Naive thymus-derived CD8-positive, alpha-beta T cell (primary cell): Measurements from ENCODE around the gene RRP8. TPM values are rescaled to one million over a fixed set of nuclear protein-coding genes. Genes with fewer than 3 reads are reported as not detected.
A peak's percentile ranks its signal among the peaks of the same experiment; 100 is the strongest.

Source experiments
- ATAC-seq, 2 donors: fragments of 150-1000 bp; cut with Tn5 transposase in 1 of 2; sonication (Bioruptor Pico), chemical (Tn5 transposase) in 1 of 2; 1 replicate in 1 of 2; 2 replicates in 1 of 2; pipeline ENCODE4 v1.10.0; 2021; ENCODE audit warnings: mild to moderate bottlenecking in 2 of 2, moderate library complexity in 2 of 2
- POLR2A ChIA-PET: fragments of 350-600 bp; sonication (Branson Sonifier 250); formaldehyde crosslinking; loops from one replicate; lab custom pipeline; 2021; ENCODE audit warnings: antibody characterized with exemption; lab: Charles Lee
- DNase-seq, 10 donors: peaks; one replicate each; pipeline versions ENCODE4 v3.0.0 to v3.0.0-alpha.2; 2020 to 2022
- H3K27ac Mint-ChIP-seq, 10 donors: one replicate each; pipeline ENCODE4 v1.8.0; 2020 to 2022; ENCODE audit warnings: mild to moderate bottlenecking in 10 of 10, mixed read lengths in 10 of 10, moderate library complexity in 4 of 10, inconsistent platforms in 1 of 10
- H3K27me3 Mint-ChIP-seq, 5 donors: one replicate each; pipeline ENCODE4 v1.8.0; 2021 to 2022; ENCODE audit warnings: mixed read lengths in 5 of 5
- H3K36me3 Mint-ChIP-seq, 3 donors: one replicate each; pipeline ENCODE4 v1.8.0; 2020 to 2022; ENCODE audit warnings: mixed read lengths in 3 of 3, mild to moderate bottlenecking in 2 of 3, inconsistent platforms in 1 of 3
- H3K4me1 Mint-ChIP-seq, 4 donors: one replicate each; pipeline ENCODE4 v1.8.0; 2021 to 2022; ENCODE audit warnings: mixed read lengths in 4 of 4
- H3K4me3 Mint-ChIP-seq, 10 donors: one replicate each; pipeline ENCODE4 v1.8.0; 2020 to 2022; ENCODE audit warnings: mild to moderate bottlenecking in 10 of 10, mixed read lengths in 10 of 10, moderate library complexity in 6 of 10, inconsistent platforms in 1 of 10
- H3K9me3 Mint-ChIP-seq, 9 donors: one replicate each; pipeline ENCODE4 v1.8.0; 2020 to 2022; ENCODE audit warnings: mixed read lengths in 9 of 9, mild to moderate bottlenecking in 3 of 9, inconsistent platforms in 1 of 9, moderate library complexity in 1 of 9
- polyA plus RNA-seq, 3 donors: library from polyadenylated mRNA; unstranded; fragments of 300-500 nt; fragmentation: Illumina TruSeq; gene quantifications; one replicate each; pipeline ENCODE4 v1.2.3, GENCODE V29; 2021
- total RNA-seq, 8 experiments: library from RNA in 2 of 8; stranded (reverse) in 2 of 8; gene quantifications; one replicate each; pipeline ENCODE4 v1.2.3 and lab custom pipeline; 2021 to 2026

RRP8 gene
- total and polyA plus RNA-seq, 5 experiments from 2014 or later: 17.8 to 35.7 (median 25.9) TPM

DNA sequence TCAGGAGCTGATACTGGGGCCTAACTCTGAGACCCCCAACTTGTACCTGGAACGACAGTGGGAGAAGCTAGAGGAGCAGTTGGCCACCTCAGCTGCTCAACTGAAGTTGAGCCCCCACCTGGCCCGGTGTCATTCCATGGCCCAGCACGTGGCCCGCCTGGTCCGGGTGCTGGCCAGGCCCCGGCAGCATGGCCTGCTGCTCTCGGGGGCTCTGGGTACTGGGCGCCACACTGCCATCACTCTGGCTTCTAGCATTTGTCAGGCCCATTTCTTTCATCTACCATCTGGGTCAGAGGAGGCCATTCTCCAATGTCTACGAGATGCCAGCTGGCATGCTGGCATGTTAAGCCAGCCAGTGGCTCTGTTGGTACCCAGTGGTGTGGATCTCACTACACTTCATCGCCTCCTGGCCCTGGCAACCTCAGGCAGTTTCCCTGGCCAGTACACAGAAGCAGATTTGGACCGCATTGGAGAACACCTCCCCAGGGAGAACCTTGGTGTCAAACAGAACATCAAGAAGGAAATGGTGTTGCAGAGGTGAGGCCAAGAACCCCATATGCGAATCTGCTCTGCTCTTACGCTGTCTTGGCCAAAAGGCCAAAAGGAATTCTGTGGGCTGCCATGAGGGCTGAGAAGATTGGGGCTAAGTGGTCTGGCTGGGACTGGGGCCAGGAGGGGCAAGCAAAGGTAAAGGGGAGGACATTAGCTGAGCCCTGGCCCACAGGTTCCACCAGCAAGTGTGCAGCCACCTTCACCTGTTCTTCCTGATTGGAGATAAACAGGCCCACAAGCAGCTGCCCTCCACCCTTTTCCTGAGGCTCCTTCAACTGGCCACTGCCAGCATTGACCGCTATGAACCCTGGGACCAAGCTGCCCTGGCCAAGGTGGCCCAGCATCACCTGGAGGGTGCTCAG, 45.4 kb downstream of the RRP8 start:
- Mint-ChIP-seq H3K4me1 (peaks cover 0 to 4% (median 1%) of the 10 kb centered on the region in 4 donors), H3K9me3 (no peaks in the 10 kb centered on the region), H3K27ac (no peak overlapping the region), H3K27me3 (no peaks in the 10 kb centered on the region), H3K4me3 (no peak overlapping the region), H3K36me3 (peaks cover 11 to 36% (median 11%) of the 10 kb centered on the region in 3 donors)
- DNase-seq (peak in 1 of 10 donors; percentile 7), ATAC-seq (no peak)
- POLR2A ChIA-PET: no interaction called here

DNA sequence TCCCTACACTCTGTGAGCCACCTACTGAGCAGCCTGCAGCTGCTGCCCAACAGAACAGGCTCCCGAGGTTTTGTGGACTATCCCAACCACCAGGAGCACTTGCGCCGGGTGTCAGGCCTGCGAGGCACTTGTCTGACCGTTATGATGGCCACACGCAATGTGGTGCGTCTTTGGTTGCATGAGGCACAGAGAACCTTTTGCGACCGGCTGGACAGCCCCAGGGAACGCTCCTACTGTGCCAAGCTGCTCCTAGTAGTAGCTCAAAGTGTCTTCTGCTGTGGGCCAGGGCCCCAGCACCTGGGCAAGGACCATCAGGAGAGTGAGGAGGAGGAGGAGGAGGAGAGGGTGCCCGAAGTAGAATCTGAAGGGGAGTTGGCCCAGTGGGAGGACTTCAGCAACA, 46.4 kb downstream of the RRP8 start:
- no peak overlapping the region for H3K4me3 Mint-ChIP-seq
- H3K4me1 Mint-ChIP-seq: peaks cover 0 to 4% (median 1%) of the 10 kb centered on the region in 4 donors
- POLR2A ChIA-PET: no interaction called here
- no peaks in the 10 kb centered on the region for H3K27me3 Mint-ChIP-seq
- H3K27ac Mint-ChIP-seq: peak overlapping the region in 1 of 10 donors; percentile 43
- ATAC-seq: no peak
- H3K9me3 Mint-ChIP-seq: no peaks in the 10 kb centered on the region
- DNase-seq: peak in 1 of 10 donors; percentile 13
- H3K36me3 Mint-ChIP-seq: peaks cover 6 to 29% (median 9%) of the 10 kb centered on the region in 3 donors

DNA sequence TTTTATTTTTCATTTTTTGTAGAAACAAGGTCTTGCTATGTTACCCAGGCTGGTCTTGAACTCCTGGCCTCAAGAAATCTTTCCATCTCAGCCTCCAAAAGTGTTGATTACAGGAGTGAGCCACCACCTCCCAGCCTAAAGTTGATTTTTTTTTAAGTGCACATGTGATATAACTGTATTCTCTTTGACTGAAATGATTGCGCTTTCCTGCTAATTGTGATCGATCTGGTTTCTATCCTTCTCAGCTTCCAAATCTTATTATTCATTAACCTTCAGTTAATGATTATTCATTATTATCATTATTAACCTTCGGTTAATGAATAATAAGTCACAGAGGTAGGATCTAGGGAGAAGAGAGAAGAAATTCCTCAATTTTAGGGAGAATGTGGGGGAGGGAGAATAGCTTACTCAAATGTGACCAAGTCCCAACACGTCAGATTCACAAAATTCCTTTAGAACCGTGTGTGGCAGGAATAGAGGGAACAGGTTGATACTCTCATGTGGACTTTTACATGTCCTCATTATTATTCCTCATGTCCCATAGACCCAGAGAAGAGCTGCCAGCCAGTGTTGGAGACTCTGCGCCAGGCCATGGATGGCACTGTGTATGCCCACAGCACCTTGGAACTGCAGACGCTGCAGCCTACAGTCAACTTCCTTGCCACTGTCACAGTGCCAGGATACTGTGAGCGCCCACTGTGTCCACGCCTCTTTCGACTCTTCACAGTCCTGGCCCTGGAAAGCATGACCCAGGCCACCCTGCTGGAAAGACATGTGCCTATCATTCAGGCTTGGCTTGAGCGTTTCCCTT, 47.1 kb downstream of the RRP8 start:
- POLR2A ChIA-PET: no interaction called here
- DNase-seq: no peak
- peak overlapping the region in 1 of 10 donors; percentile 52 for H3K27ac Mint-ChIP-seq

DNA sequence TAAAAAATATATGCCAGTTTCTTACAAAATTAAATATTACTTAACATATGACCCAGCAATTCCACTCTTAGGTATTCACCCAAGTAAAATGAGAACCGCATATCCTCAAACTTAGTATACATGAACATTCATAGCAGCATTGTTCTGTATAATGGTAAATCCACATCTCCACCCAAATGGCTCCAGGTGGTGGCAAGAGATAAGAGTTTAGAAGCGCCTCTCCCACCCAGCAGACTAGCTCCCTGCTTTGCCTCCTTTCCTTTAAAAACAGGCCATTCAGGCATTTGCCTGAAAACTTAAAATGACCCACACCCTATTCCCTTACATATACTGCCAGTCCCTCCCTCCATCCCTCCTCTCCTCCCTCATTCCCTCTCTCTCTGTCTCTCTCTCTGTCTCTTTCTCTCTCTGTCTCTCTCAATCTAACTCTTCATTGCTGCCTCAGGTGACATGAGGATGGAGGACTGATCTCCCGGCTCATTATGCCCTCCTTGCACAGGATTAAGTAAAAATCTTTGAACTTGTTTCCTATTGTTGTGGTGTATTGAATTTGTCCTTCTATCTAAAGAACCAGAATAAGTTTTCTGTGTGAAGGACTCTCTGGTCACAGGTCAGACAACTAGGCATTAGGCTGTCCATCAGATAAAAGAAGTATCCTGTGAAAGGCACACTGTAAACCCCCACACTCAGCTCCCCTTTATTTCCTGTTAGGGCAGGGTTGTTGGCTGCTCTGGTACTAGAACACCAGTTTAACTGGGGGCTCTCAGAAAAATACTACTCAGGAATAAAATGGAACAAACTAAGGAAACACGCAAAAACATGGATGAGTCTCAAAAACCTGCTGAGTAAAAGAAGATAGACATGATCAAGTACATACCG, 48.3 kb downstream of the RRP8 start:
- peak overlapping the region in 3 of 10 donors; percentile 25 to 72 (median 64) for H3K27ac Mint-ChIP-seq
- POLR2A ChIA-PET: no interaction called here
- H3K9me3 Mint-ChIP-seq: no peaks in the 10 kb centered on the region
- H3K4me3 Mint-ChIP-seq: no peak overlapping the region
- DNase-seq (no peak), ATAC-seq (no peak)
- H3K27me3 Mint-ChIP-seq: no peaks in the 10 kb centered on the region
- peaks cover 0 to 4% (median 1%) of the 10 kb centered on the region in 4 donors for H3K4me1 Mint-ChIP-seq
- peaks cover 0 to 13% (median 9%) of the 10 kb centered on the region in 3 donors for H3K36me3 Mint-ChIP-seq

More for the DNA sequence above, 47.1 kb downstream of the RRP8 start:
- H3K4me3 Mint-ChIP-seq: no peak overlapping the region
- no peaks in the 10 kb centered on the region for H3K9me3 Mint-ChIP-seq
- no peak for ATAC-seq
- H3K27me3 Mint-ChIP-seq: no peaks in the 10 kb centered on the region
- peaks cover 0 to 4% (median 1%) of the 10 kb centered on the region in 4 donors for H3K4me1 Mint-ChIP-seq
- H3K36me3 Mint-ChIP-seq: peaks cover under 1 to 24% (median 9%) of the 10 kb centered on the region in 3 donors

DNA sequence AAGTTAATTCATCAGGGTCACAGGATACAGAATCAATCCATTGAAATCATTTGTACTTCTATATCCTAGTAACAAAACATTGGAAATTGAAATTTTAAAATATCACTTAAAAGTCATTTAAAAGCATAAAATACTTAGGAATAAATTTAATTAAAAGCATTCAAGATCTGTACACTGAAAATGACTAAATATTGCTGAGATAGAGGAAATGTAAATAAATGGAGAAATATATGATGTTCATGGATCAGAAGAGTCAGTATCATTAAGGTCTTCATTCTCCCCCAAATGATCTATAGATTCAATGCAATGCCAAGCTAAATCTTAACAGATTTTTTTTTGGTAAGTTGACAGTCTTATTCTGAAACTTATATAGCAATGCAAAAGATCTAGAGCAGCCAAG, 49.8 kb downstream of the RRP8 start:
- H3K36me3 Mint-ChIP-seq: peaks cover 0 to 5% (median 4%) of the 10 kb centered on the region in 3 donors
- peaks cover 0 to 4% (median 1%) of the 10 kb centered on the region in 4 donors for H3K4me1 Mint-ChIP-seq
- DNase-seq: no peak
- H3K27ac Mint-ChIP-seq: no peak overlapping the region
- no peaks in the 10 kb centered on the region for H3K27me3 Mint-ChIP-seq
- no peak for ATAC-seq
- POLR2A ChIA-PET: no interaction called here
- no peak overlapping the region for H3K4me3 Mint-ChIP-seq
- H3K9me3 Mint-ChIP-seq: no peaks in the 10 kb centered on the region

DNA sequence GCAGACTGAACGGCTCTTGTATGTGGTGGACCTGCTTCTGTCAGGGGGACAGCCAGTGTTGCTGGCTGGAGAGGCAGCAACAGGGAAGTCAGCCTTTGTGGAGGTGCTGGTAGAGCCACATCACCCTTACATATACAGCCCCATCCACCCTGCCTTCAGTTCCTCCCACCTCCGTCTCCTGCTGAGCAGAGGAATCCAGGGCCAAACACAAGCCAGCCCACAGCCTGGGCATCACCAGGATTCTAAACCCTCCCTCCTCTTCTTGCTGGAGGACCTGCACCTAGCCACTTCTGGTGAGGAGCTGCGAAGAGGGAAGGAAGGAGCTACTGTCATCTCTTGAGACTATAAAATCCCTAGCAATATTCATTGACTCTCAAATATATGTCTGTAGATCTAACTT, 54.8 kb downstream of the RRP8 start:
- no peaks in the 10 kb centered on the region for H3K9me3 Mint-ChIP-seq
- peaks cover 0 to 24% (median 8%) of the 10 kb centered on the region in 3 donors for H3K36me3 Mint-ChIP-seq
- DNase-seq: no peak
- peak overlapping the region in 1 of 10 donors; percentile 41 for H3K27ac Mint-ChIP-seq
- no peak overlapping the region for H3K4me3 Mint-ChIP-seq
- no peaks in the 10 kb centered on the region for H3K4me1 Mint-ChIP-seq
- no peaks in the 10 kb centered on the region for H3K27me3 Mint-ChIP-seq
- POLR2A ChIA-PET: no interaction called here
- ATAC-seq: no peak

DNA sequence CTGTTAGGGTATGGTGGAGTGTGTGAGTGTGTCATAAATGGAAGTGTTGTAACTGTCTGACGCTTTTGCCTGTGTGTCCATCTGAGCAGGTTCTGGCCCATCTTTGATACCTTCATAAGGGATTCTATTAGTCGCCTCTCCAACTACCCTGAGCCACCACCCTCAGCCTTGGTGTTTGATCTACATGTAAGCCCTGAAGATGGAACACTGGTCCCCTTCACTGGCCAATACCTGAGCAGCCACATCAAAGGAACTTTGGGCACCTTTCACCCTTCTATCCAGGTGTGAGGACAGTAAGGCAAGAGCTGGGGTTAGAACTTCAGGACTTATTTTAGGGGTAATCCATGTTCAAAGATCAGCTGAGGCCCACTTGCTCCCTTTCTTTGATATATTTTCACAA, 55.3 kb downstream of the RRP8 start:
- ATAC-seq (no peak), DNase-seq (no peak)
- no peaks in the 10 kb centered on the region for H3K9me3 Mint-ChIP-seq
- POLR2A ChIA-PET: no interaction called here
- peaks cover 0 to 25% (median 8%) of the 10 kb centered on the region in 3 donors for H3K36me3 Mint-ChIP-seq
- peak overlapping the region in 2 of 10 donors; percentile 41 to 56 for H3K27ac Mint-ChIP-seq
- no peaks in the 10 kb centered on the region for H3K27me3 Mint-ChIP-seq
- peaks cover 0 to under 1% (median under 1%) of the 10 kb centered on the region in 4 donors for H3K4me1 Mint-ChIP-seq
- no peak overlapping the region for H3K4me3 Mint-ChIP-seq

DNA sequence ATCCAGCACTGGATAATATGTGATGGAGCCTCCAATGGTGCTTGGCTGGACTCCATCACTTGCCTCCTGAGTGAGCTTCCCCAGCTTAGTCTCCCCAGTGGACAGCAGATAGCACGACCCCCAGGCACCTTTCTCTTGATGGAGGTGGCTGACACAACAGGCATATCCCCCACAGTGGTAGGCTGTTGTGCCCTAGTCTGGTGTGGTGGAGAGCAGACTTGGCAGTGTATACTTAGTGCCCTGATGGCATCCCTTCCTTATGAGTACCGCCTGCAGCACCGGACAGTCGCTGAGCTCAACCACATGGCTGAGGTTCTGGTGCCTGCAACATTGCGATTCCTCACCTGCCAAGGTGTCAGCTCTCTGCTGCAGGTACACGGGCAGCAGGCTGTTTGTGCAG, 56.2 kb downstream of the RRP8 start:
- peak overlapping the region in 1 of 10 donors; percentile 40 for H3K27ac Mint-ChIP-seq
- peaks cover 0 to 9% (median 3%) of the 10 kb centered on the region in 4 donors for H3K4me1 Mint-ChIP-seq
- no peaks in the 10 kb centered on the region for H3K27me3 Mint-ChIP-seq
- no peaks in the 10 kb centered on the region for H3K9me3 Mint-ChIP-seq
- POLR2A ChIA-PET: no interaction called here
- ATAC-seq (no peak), DNase-seq (no peak)
- H3K36me3 Mint-ChIP-seq: peaks cover 0 to 31% (median 8%) of the 10 kb centered on the region in 3 donors
- no peak overlapping the region for H3K4me3 Mint-ChIP-seq

DNA sequence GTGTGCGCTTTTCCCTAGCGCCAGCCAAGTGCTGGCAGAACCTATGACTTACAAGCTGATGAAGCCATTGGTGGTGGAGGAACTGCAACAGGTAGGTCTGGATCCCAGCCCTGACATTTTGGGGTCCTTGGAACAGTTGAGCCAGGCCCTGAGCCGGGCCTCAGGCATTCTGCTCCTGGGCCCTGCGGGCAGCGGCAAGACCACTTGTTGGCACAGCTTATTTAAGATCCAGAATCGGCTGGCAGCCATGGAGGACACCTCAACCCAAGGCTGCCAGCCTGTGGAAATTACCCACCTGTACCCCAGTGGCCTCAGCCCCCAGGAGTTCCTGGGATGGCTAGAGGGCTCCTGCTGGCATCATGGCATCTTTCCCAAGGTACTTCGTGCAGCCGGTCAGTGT, 56.7 kb downstream of the RRP8 start:
- Mint-ChIP-seq H3K27me3 (no peaks in the 10 kb centered on the region), H3K36me3 (peaks cover 0 to 31% (median 8%) of the 10 kb centered on the region in 3 donors), H3K27ac (no peak overlapping the region), H3K4me1 (peaks cover 0 to 9% (median 3%) of the 10 kb centered on the region in 4 donors), H3K9me3 (no peaks in the 10 kb centered on the region), H3K4me3 (no peak overlapping the region)
- no peak for ATAC-seq
- DNase-seq: no peak
- POLR2A ChIA-PET: no interaction called here

DNA sequence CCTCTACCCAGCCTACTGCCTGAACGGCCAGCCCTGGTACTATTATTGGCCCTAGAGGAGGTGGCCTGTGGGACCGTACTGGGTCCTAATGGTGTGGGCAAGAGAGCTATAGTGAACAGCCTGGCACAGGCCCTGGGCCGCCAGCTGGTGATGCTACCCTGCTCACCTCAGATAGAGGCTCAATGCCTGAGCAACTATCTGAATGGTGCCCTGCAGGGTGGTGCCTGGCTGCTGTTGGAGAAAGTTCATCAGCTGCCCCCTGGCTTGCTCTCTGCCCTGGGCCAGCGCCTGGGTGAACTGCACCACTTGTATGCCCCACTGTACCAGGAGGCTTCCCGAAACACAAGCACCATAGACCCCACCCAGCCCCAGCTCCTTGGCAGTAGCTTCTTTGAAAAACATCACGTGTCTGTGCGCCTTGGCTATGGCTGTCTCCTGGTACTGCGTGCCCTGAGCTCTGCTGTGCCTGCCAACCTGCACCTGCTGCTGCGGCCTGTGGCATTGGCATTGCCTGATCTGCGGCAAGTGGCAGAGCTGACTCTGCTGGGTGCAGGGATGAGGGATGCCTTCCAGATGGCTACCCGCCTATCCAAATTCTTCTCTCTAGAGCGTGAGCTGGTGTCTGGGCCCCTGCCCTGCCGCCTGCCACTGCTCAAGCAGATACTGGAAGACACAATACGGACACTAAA, 57.4 kb downstream of the RRP8 start:
- no peaks in the 10 kb centered on the region for H3K9me3 Mint-ChIP-seq
- H3K36me3 Mint-ChIP-seq: peaks cover 0 to 31% (median 8%) of the 10 kb centered on the region in 3 donors
- no peak for DNase-seq
- no peak overlapping the region for H3K4me3 Mint-ChIP-seq
- peaks cover 0 to 9% (median 3%) of the 10 kb centered on the region in 4 donors for H3K4me1 Mint-ChIP-seq
- ATAC-seq: no peak
- H3K27ac Mint-ChIP-seq: no peak overlapping the region
- H3K27me3 Mint-ChIP-seq: no peaks in the 10 kb centered on the region
- POLR2A ChIA-PET: no interaction called here
